SK-N-SH treated with all-trans-retinoic acid at 6 μM for 48 hours (cell line): Measurements from ENCODE around the gene FOXK1.

Source experiments
- BACH2 ChIP-seq: fragments of 250-450 bp; sonication (Bioruptor Pico); IDR thresholded peaks from 2 replicates; pipeline ENCODE4 v1.9.0; 2021; ENCODE audit warnings: mild to moderate bottlenecking, borderline replicate concordance
- CREB5 ChIP-seq: fragments of 250-450 bp; sonication (Bioruptor Pico); IDR thresholded peaks from 2 replicates; pipeline ENCODE4 v1.5.1; 2020; ENCODE audit warnings: low read depth, mild to moderate bottlenecking, moderate library complexity
- ESRRG ChIP-seq: fragments of 250-450 bp; sonication (Bioruptor Pico); IDR thresholded peaks from 2 replicates; pipeline ENCODE4 v1.6.1; 2021; ENCODE audit warnings: mild to moderate bottlenecking
- GLIS3 ChIP-seq: fragments of 250-450 bp; sonication (Bioruptor Pico); IDR thresholded peaks from 2 replicates; pipeline ENCODE4 v1.5.0; 2020; ENCODE audit warnings: mild to moderate bottlenecking, moderate library complexity
- PATZ1 ChIP-seq: fragments of 250-450 bp; sonication (Bioruptor Pico); IDR thresholded peaks from 2 replicates; pipeline ENCODE4 v1.8.0; 2020; ENCODE audit warnings: mild to moderate bottlenecking, moderate library complexity, borderline replicate concordance
- POU6F1 ChIP-seq: fragments of 250-450 bp; sonication (Bioruptor Pico); IDR thresholded peaks from 2 replicates; pipeline ENCODE4 v1.8.0; 2021; ENCODE audit warnings: low read depth, mild to moderate bottlenecking, moderate library complexity, borderline replicate concordance
- RARB ChIP-seq: fragments of 250-450 bp; sonication (Bioruptor Pico); IDR thresholded peaks from 2 replicates; pipeline ENCODE4 v1.8.0; 2021; ENCODE audit warnings: mild to moderate bottlenecking, moderate library complexity
- SNAI2 ChIP-seq: fragments of 250-450 bp; sonication (Bioruptor Pico); IDR thresholded peaks from 2 replicates; pipeline ENCODE4 v1.5.0; 2020; ENCODE audit warnings: mild to moderate bottlenecking, moderate library complexity
- TOX ChIP-seq: fragments of 250-450 bp; sonication (Bioruptor Pico); IDR thresholded peaks from 2 replicates; pipeline ENCODE4 v1.8.0; 2021; ENCODE audit warnings: mild to moderate bottlenecking, moderate library complexity, borderline replicate concordance
- TSHZ2 ChIP-seq: fragments of 250-450 bp; sonication (Bioruptor Pico); IDR thresholded peaks from 2 replicates; pipeline ENCODE4 v1.5.0; 2020; ENCODE audit warnings: mild to moderate bottlenecking, moderate library complexity
- ZFP3 ChIP-seq: fragments of 250-450 bp; sonication (Bioruptor Pico); IDR thresholded peaks from 2 replicates; pipeline ENCODE4 v1.5.0; 2020; ENCODE audit warnings: mild to moderate bottlenecking, moderate library complexity
- ZNF565 ChIP-seq: fragments of 450-650 bp; formaldehyde crosslinking; conservative IDR thresholded peaks from 2 replicates; pipeline ENCODE4 v1.5.0; 2020; ENCODE audit warnings: low read depth, mild to moderate bottlenecking, moderate library complexity
- ZNF70 ChIP-seq: fragments of 450-650 bp; formaldehyde crosslinking; IDR thresholded peaks from 2 replicates; pipeline ENCODE4 v1.5.0; 2020; ENCODE audit warnings: mild to moderate bottlenecking, moderate library complexity

GRCh38 chr7:4786015-4786414 lies 103.9 kb downstream of the FOXK1 start:
- TF ChIP-seq POU6F1 (CRISPR knock-in tag) (no peak), PATZ1 (CRISPR knock-in tag) (no peak), RARB (CRISPR knock-in tag) (no peak), ZNF565 (CRISPR knock-in tag) (no peak), TOX (CRISPR knock-in tag) (no peak), ZNF70 (CRISPR knock-in tag) (no peak), SNAI2 (CRISPR knock-in tag) (no peak), ESRRG (no peak), TSHZ2 (CRISPR knock-in tag) (no peak), BACH2 (no peak), ZFP3 (CRISPR knock-in tag) (no peak), GLIS3 (CRISPR knock-in tag) (no peak), CREB5 (CRISPR knock-in tag) (no peak)
